Lung (tissue), 12 donors: ENCODE data around the gene TGFBR3. TPM values are rescaled to one million over a fixed set of nuclear protein-coding genes. Genes with fewer than 3 reads are reported as not detected.

Source experiments
- ATAC-seq: fragments of 200-7000 bp; cut with Tn5 transposase; one replicate; pipeline ENCODE4 v1.9.1; 2020; ENCODE audit warnings: moderate number of reproducible peaks; ENCODE audit not compliant: insufficient read depth, low FRiP score
- DNase-seq, 3 donors: peaks; one replicate each; pipeline ENCODE4 v3.0.0-alpha.2; 2013 to 2017
- H3K27ac ChIP-seq, 2 donors: one replicate each; pipeline ENCODE4 v1.5.1; 2013; ENCODE audit warnings: mild to moderate bottlenecking in 2 of 2, moderate library complexity in 2 of 2, control low read depth in 1 of 2, inconsistent platforms in 1 of 2, low read depth in 1 of 2, low read length in 1 of 2
- H3K27me3 ChIP-seq, 3 donors: one replicate each; pipeline ENCODE4 v1.5.1; 2013; ENCODE audit warnings: low read length in 2 of 3; ENCODE audit not compliant: control insufficient read depth in 3 of 3, insufficient read depth in 3 of 3
- H3K36me3 ChIP-seq, 4 donors: one replicate each; pipeline ENCODE4 v1.5.1; 2013; ENCODE audit warnings: low read length in 4 of 4, mild to moderate bottlenecking in 1 of 4, moderate library complexity in 1 of 4; ENCODE audit not compliant: control insufficient read depth in 4 of 4, insufficient read depth in 4 of 4
- H3K4me1 ChIP-seq, 5 donors: one replicate each; pipeline ENCODE4 v1.5.1; 2013; ENCODE audit warnings: low read length in 5 of 5, mild to moderate bottlenecking in 2 of 5, moderate library complexity in 1 of 5; ENCODE audit not compliant: control insufficient read depth in 5 of 5, insufficient read depth in 5 of 5
- H3K4me3 ChIP-seq: one replicate; pipeline ENCODE4 v1.5.1; 2013; ENCODE audit warnings: mild to moderate bottlenecking, control low read depth, moderate library complexity
- H3K9ac ChIP-seq, 2 donors: one replicate each; pipeline ENCODE4 v1.5.1; 2013; ENCODE audit warnings: low read length in 2 of 2, control low read depth in 1 of 2; ENCODE audit not compliant: insufficient read depth in 1 of 2
- H3K9me3 ChIP-seq, 4 donors: one replicate each; pipeline ENCODE4 v1.5.1; 2013; ENCODE audit warnings: low read length in 3 of 4, mild to moderate bottlenecking in 1 of 4, moderate library complexity in 1 of 4; ENCODE audit not compliant: control insufficient read depth in 4 of 4, insufficient read depth in 3 of 4
- CTCF ChIP-seq: IDR thresholded peaks from 2 replicates; pipeline ENCODE4 v1.5.1; 2012; ENCODE audit warnings: mild to moderate bottlenecking; ENCODE audit errors: control extremely low read depth, extremely low read depth
- WGBS, 2 donors: extraction: QIAGEN DNeasy Blood & Tissue Kit; methylation state at CpG; one replicate each; pipeline ENCODE4 v1.1.7; 2013; 5-methylcytosine and 5-hydroxymethylcytosine counted together
- polyA plus RNA-seq, 2 donors: library from polyadenylated mRNA; stranded (reverse); fragments of 200-250 nt; gene quantifications; one replicate each; pipeline ENCODE4 v1.2.1, GENCODE V29; 2013
- total RNA-seq, 2 donors: library from RNA; depleted of rRNA in 1 of 2; stranded (reverse); fragments of >200 nt in 1 of 2; gene quantifications; one replicate each; pipeline ENCODE4 v1.2.1, GENCODE V29; 2014 to 2021
- donor health status: control.
- donor health status: control.
- donor health status: Bipolar disorder and iron deficiency.
- donor health status: healthy.
- donor health status: DM: yes; HTN: yes; CAD: no.

The TGFBR3 gene
- total and polyA plus RNA-seq, 4 donors: 13.1 to 99.6 (median 26.5) TPM

GRCh38 chr1:91895832-91896556, 10.0 kb upstream of the TGFBR3 start:
- H3K9me3 ChIP-seq: peaks cover 0 to 2% (median 0%) of the 10 kb centered on the region in 4 donors
- no peak overlapping the region for H3K9ac ChIP-seq
- no peaks in the 10 kb centered on the region for H3K36me3 ChIP-seq
- no peaks in the 10 kb centered on the region for H3K27me3 ChIP-seq
- no peak overlapping the region for H3K4me3 ChIP-seq
- ATAC-seq (no peak), DNase-seq (no peak)
- 25 to 38% methylated on average over 2 of the region's 2 CpGs for WGBS, 2 donors
- H3K27ac ChIP-seq: no peak overlapping the region
- TF ChIP-seq CTCF: no peak
- H3K4me1 ChIP-seq: peaks cover 0 to 21% (median 16%) of the 10 kb centered on the region in 5 donors

GRCh38 chr1:91894036-91894761, 8.2 kb upstream of the TGFBR3 start:
- peaks cover 0 to 2% (median 0%) of the 10 kb centered on the region in 4 donors for H3K9me3 ChIP-seq
- no peak overlapping the region for H3K9ac ChIP-seq
- no peak overlapping the region for H3K27ac ChIP-seq
- H3K36me3 ChIP-seq: no peaks in the 10 kb centered on the region
- no peak for DNase-seq
- WGBS, 2 donors: 91 to 94% methylated on average over 5 of the region's 5 CpGs
- H3K4me3 ChIP-seq: no peak overlapping the region
- ATAC-seq: no peak
- TF ChIP-seq CTCF: no peak
- H3K4me1 ChIP-seq: peaks cover 0 to 28% (median 16%) of the 10 kb centered on the region in 5 donors
- H3K27me3 ChIP-seq: no peaks in the 10 kb centered on the region

GRCh38 chr1:91891969-91892368, 6.0 kb upstream of the TGFBR3 start:
- Histone ChIP-seq H3K27me3 (no peaks in the 10 kb centered on the region), H3K4me3 (no peak overlapping the region), H3K27ac (peak overlapping the region in 1 of 2 donors; percentile 24), H3K36me3 (no peaks in the 10 kb centered on the region), H3K4me1 (peaks cover 0 to 20% (median 11%) of the 10 kb centered on the region in 5 donors), H3K9ac (peak overlapping the region in 1 of 2 donors; percentile 30), H3K9me3 (peaks cover 0 to 2% (median 0%) of the 10 kb centered on the region in 4 donors)
- no peak for TF ChIP-seq CTCF
- ATAC-seq (no peak), DNase-seq (peak in 1 of 3 donors; percentile 28)
- 22 to 33% methylated on average over 1 of the region's 1 CpG for WGBS, 2 donors
